ENCODE results near the gene IRX3.

IRX3 gene

DNA sequence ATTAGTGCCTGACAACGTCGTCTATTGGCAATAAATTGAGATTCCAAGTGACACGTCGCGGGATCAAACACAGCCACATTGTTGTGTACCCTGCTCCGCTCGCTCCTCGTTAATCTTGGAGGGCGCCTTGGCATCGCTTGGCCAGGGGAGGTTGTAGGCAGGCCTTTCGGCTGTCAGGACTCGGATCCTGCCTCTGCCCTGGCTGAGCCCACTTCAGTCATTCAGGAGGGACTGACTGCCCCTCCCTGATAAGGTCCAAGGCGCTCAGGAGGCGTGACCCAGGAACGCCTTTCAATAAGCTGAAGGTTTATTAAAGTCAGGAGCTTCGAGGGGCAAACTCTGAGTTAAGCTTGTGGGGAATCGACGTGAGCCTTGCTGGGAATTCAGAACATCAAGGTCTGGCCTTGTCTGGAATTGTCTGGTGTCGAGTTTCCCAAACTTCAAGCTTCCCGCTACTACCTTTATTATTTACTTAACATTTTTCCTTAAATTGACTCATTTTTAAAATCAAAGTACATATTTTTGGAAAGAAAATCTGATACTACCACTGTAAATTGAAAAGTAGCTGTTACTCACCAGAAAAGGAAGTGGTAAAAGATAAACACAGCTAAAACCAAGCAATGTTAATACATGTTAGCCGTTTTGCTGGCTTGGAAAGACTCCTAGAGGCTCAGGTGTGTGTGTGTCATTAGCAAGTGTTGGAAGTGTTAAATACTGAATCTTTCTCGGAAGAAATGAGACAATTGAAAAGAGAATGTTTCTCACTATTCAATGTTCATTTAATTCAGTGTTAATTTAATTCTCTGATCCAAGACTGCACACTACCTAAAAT lies 5.3 kb upstream of the IRX3 start:
- TF ChIP-seq, protein P1, sequence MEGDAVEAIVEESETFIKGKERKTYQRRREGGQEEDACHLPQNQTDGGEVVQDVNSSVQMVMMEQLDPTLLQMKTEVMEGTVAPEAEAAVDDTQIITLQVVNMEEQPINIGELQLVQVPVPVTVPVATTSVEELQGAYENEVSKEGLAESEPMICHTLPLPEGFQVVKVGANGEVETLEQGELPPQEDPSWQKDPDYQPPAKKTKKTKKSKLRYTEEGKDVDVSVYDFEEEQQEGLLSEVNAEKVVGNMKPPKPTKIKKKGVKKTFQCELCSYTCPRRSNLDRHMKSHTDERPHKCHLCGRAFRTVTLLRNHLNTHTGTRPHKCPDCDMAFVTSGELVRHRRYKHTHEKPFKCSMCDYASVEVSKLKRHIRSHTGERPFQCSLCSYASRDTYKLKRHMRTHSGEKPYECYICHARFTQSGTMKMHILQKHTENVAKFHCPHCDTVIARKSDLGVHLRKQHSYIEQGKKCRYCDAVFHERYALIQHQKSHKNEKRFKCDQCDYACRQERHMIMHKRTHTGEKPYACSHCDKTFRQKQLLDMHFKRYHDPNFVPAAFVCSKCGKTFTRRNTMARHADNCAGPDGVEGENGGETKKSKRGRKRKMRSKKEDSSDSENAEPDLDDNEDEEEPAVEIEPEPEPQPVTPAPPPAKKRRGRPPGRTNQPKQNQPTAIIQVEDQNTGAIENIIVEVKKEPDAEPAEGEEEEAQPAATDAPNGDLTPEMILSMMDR (conservative IDR thresholded peaks at IDR 0.05; ENCODE audit: low read depth, low read length) = no peak
- no peak overlapping the region for H3K4me3 ChIP-seq (ENCODE audit: low read length)
- DNase-seq (ENCODE audit: low read depth) = no peak

DNA sequence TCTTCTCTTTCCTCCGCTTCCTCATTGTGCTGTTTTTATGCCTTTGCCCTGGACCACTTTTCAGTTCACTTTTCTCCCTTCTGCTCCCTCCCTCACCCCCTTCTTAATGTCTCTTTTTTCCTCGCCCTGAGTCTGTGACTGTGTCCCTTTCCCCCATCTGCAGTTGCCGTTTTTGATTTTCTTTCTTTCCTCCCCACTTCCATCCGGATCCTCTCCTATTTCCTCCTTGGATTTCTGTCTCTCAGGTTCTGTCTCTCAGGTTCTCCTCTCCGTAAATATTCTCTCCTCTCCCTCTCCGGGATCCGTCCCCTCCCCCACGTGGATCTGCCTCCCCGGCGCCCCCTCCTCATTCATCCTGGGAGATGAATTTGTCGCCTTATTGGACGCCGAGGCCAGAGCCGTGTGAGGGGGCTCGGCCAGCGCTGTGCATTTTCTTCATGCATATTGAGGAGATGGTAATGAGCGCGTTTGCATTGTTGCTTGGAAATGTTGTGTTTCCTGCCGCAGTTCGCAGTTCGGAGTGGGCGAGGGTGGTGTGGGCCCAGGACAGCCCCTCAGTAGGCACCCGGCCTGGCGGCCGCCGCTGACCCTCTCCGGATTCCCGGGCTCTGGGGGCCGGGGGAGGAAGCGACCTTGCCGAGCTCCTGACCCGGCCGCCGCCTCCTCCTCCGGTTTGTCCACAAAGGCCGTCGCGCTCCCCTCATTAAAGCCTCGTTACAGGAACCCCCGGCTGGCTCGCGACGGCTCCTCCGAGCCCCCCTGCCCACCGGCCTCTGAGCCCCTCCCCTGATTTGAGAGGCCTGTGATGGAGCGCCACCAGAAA lies 4.5 kb upstream of the IRX3 start:
- no peak for DNase-seq (ENCODE audit: low read depth)
- no peak overlapping the region for H3K4me3 ChIP-seq (ENCODE audit: low read length)
- TF ChIP-seq, protein P1 (conservative IDR thresholded peaks at IDR 0.05; ENCODE audit: low read depth, low read length) = no peak

DNA sequence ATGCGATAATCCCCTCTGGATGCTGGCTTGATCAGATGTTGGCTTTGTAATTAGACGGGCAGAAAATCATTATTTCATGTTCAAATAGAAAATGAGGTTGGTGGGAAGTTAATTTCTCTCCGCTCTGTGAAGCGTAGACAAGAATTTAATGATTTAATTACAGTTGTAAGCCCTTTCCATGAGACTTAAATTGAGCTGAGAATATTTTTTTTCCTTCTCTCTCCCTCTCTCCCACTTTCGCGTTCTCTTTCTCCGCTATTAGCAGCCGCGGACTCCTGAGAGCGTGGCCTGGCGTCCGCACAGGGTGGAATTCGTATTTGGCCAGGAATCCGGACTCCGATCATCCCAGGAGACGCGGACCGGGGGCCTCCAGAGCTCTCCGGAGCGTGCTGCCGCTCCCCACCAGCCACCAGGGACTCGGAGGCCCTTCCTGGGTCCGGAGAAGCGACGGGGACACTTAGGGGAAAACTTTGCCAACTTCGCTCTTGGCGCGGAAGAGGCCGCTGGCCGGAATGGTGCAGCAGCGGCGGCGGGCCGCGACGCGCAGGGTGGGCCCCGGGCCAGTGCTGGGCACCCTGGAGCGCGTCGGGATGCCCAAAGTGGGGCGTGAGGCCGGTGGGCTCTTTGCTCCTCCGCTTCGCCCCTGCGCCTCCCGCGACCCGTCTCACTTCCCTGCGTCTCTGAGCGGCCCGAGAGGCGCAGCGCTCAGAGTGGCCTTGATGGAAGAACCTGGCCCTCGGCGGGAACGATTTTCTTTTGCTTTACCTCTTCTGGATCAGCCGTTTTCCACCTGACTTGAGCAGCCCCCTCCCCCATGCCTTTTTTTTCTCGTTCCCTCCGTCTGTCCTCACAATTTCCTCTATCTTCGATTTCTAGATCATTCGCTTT lies 3.6 kb upstream of the IRX3 start:
- no peak overlapping the region for H3K4me3 ChIP-seq (ENCODE audit: low read length)
- TF ChIP-seq, protein P1 (conservative IDR thresholded peaks at IDR 0.05; ENCODE audit: low read depth, low read length) = no peak
- DNase-seq (ENCODE audit: low read depth) = no peak

DNA sequence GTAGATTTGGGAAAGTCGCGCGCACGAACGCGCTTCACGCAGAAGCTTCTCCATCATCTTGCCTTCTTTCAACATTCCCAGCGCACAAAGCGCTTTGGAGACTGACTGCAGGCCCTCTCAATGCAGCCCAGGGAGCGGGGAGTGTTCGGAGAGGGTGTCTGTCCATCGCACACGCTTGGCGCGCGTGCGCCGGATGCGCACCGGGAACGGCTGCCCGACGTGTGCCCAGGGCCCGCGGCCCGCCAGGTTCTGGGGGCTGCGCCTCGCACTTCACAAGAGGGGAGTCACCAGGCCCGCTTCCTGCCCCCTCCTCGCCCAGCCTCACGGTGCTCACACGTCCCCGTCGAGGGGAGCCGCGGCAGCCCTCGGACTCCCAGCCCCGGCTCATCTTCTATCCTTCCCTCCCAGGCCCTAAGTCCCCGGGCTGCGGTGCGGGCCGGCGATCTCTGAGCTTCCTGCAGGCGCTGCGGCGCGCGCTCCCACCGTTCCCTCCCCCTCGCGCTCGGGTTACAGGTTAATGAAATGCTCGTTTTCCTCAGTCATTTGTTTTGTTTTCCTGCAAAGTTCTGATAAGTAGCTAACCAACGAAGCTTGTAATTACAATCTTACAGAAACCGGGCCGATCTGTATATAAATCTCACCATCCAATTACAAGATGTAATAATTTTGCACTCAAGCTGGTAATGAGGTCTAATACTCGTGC lies 2.8 kb upstream of the IRX3 start:
- DNase-seq (ENCODE audit: low read depth) = no peak
- TF ChIP-seq, protein P1 (conservative IDR thresholded peaks at IDR 0.05; ENCODE audit: low read depth, low read length) = no peak
- H3K4me3 ChIP-seq (ENCODE audit: low read length) = no peak overlapping the region

DNA sequence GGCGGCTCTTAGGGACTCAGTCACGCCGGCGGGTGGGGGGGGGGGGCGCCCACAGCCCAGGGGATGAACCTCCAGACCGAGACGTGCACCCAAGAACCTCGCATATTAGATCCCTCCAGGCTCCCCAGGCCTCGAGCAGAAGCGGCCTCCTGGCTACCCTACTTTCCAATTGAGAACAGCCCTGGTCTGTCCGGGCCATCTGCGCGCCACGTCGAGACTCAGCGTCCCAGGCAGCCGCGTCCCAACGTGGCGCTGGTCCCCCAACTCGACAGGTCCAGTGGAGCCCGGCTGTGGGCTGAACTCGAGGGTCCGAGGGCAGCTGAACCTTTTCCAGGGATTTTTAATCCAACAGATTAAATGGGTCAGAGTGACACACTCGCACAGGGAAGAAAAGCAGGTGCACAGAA lies 2.3 kb upstream of the IRX3 start:
- TF ChIP-seq, protein P1 (conservative IDR thresholded peaks at IDR 0.05; ENCODE audit: low read depth, low read length) = no peak
- H3K4me3 ChIP-seq (ENCODE audit: low read length) = no peak overlapping the region
- DNase-seq (ENCODE audit: low read depth) = no peak
